GM19043 (cell line): Measurements from ENCODE around the gene ENPP3.
"Not testable (repeated sequence)": the region's sequence is repeated elsewhere in the genome, so short reads cannot be mapped to it uniquely, and the experiment has no call there.

ENCODE experiments used
- ATAC-seq: cut with Tn5 transposase; IDR thresholded peaks from one replicate; pipeline ENCODE4 v1.9.1; 2021; ENCODE audit warnings: low read depth; ENCODE audit not compliant: unreplicated experiment

The ENPP3 gene

GRCh38 chr6:131682442-131682841, 45.3 kb downstream of the ENPP3 start:
- ATAC-seq: no peak

- peak; percentile 60 for ATAC-seq
Measured at GRCh38 chr6:131683479-131683878, 46.4 kb downstream of the ENPP3 start.

GRCh38 chr6:131685266-131685780, 48.2 kb downstream of the ENPP3 start:
- peak; percentile 59 for ATAC-seq

- no peak for ATAC-seq
Measured at GRCh38 chr6:131687022-131687421, 49.9 kb downstream of the ENPP3 start.

GRCh38 chr6:131688286-131688685, 51.2 kb downstream of the ENPP3 start:
- peak; percentile 63 for ATAC-seq

GRCh38 chr6:131692031-131692430, 54.9 kb downstream of the ENPP3 start:
- no peak for ATAC-seq

- ATAC-seq: no peak
Measured at GRCh38 chr6:131692589-131692988, 55.5 kb downstream of the ENPP3 start.

- ATAC-seq: no peak
Measured at GRCh38 chr6:131693384-131693783, 56.3 kb downstream of the ENPP3 start.

GRCh38 chr6:131694832-131695426, 57.8 kb downstream of the ENPP3 start:
- ATAC-seq: peak; percentile 95

- no peak for ATAC-seq
Measured at GRCh38 chr6:131696956-131697355, 59.9 kb downstream of the ENPP3 start.

- ATAC-seq: not testable (repeated sequence)
Measured at GRCh38 chr6:131700851-131701250, 63.7 kb downstream of the ENPP3 start.

- not testable (repeated sequence) for ATAC-seq
Measured at GRCh38 chr6:131703905-131704304, 66.8 kb downstream of the ENPP3 start.

- ATAC-seq: not testable (repeated sequence)
Measured at GRCh38 chr6:131710917-131711316, 73.8 kb downstream of the ENPP3 start, which contains the start of gene CTAGE9. Gene CTAGE9, minus strand, starts transcription at chr6:131711017. Its CDS starts 0 bp downstream, at chr6:131711017.

GRCh38 chr6:131715567-131715966, 78.5 kb downstream of the ENPP3 start:
- not testable (repeated sequence) for ATAC-seq

- ATAC-seq: no peak
Measured at GRCh38 chr6:131717836-131718542, 80.9 kb downstream of the ENPP3 start.

GRCh38 chr6:131721161-131721560, 84.1 kb downstream of the ENPP3 start:
- ATAC-seq: no peak

- no peak for ATAC-seq
Measured at GRCh38 chr6:131724114-131724513, 87.0 kb downstream of the ENPP3 start.

GRCh38 chr6:131727467-131727866, 90.4 kb downstream of the ENPP3 start:
- ATAC-seq: no peak

- no peak for ATAC-seq
Measured at GRCh38 chr6:131727868-131728267, 90.8 kb downstream of the ENPP3 start.

- no peak for ATAC-seq
Measured at GRCh38 chr6:131728296-131728939, 91.3 kb downstream of the ENPP3 start.

- no peak for ATAC-seq
Measured at GRCh38 chr6:131729550-131729949, 92.4 kb downstream of the ENPP3 start.
